Glomerular visceral epithelial cell (primary cell): ENCODE measurements around the gene SERPINB1.
"Not testable (repeated sequence)": the region's sequence is repeated elsewhere in the genome, so short reads cannot be mapped to it uniquely, and the experiment has no call there.

Source experiments
- DNase-seq: peaks from one replicate; pipeline ENCODE4 v3.0.0-alpha.2; 2016; ENCODE audit errors: extremely low spot score

The SERPINB1 gene

DNA sequence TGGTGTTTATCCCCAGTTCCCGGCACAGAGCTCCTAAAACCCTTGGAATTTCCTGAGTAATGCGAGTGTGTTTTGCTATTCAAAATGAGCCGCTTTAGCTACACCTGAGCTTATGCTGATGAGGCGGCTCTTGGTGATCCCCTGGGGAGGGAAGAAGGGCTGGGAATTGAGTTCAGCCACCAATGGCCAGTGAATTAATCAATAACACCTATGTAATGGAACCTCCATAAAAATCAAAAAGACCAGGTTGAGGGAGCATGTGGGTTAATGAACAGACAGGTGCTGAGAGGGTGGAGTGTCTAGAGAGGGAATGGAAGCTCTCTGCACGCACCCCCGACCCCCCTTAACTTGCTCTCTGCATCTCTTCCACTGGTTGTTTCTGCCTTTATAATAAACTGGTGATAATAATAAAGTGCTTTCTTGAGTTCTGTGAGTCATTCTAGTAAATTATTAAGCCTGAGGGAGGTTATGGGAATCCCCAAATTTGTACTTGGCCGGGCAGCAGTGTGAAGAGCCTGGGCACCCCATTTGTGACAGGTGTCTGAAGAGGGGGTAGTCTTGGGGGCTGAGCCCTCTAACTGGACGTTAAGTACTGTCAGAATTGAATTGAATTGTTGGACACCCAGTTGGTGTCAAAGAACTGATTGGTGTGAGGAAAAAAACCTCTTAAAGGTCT lies 24.6 kb upstream of the SERPINB1 start:
- peak; percentile 62 for DNase-seq

DNA sequence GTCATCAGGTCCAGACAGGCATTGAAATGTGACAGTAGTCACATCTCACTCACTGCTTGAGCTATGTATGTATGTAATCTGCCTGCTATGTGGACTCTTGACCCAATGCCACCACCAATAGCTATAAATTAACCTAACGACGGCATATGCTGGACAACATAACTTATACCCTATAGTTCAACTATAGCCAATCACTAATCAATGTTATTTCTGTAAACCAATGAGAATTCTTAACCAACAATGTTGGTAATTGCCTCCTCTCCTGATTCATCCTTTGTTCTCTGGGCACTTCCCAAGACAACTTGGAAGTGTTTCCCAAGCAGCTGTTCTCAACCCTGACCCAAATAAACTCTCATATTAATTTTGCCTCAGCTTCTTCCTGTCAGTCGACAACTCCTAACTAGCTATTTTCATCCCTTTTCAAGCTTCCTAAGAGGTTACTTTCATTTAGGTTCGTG lies 24.1 kb upstream of the SERPINB1 start:
- DNase-seq: peak; percentile 41

DNA sequence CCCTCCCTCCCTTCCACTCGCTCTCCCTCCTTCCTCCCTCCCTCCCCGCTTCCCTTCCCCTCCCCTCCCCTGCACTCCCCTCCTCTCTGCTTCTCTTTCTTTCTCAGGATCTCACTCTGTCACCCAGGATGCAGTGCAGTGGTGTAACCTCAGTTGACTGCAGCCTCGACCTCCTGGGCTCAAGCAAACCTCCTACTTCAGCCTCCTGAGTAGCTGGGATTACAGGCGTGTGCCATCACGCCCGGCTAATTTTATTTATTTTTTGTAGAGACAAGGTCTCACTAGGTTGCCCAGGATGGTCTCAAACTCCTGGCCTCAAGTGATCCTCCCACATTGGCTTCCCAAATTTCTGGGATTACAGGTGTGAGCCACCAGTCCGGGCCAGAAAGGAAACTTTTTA lies 23.6 kb upstream of the SERPINB1 start:
- DNase-seq: no peak

DNA sequence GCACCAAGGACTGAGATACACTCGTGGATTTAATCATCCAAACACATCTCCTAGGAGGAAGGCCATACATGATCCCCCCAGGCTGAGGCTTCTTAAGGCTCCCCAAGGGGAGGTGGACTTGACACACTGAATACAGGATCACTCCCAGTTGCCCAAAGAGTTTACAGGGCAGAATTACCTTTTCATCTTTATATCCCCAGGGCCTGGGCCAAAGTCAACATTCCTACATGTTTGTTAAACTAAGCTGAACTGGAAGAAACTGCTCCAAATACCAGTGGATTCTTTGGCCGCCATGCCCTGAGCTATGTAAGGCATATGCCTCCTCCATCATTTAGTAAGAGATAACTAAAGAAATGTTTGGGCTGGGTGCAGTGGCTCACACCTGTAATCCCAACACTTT lies 22.2 kb upstream of the SERPINB1 start:
- no peak for DNase-seq

DNA sequence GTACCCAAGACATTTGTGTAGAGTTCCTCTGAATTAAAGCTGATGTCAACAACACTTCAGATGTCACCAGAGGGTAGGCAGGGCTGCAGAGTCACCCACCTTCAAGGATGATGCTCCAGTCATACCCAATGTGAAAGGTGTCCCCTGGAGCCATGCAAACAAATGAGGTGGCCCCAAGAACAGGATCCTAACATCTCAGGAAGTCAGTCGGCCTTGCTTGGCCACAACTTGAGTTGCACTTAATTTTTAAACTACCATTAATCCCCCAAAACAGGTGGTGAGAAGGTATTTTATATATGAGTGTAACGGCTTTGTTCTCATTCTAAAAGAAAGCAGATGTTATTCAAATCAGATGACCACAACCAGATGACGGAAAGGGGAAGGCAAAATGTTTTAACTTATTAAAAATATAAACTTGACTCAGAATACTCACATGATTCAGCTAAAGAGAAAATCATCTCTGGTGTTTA lies 21.1 kb upstream of the SERPINB1 start:
- DNase-seq: no peak

DNA sequence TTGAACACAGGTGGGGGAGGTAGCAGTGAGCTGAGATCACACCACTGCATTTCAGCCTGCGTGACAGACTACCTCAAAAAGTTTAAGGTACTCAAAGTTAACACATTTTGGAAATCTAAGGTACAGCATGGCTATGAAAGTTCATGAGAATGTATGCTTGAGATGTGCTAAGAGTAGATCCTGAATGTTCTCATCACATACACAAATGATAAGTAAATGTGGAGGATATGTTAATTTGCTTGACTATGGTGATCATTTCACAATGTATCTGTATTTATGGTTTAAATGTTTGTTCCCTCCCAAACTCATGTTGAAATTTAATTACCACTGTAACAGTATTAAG lies 20.1 kb upstream of the SERPINB1 start:
- no peak for DNase-seq

DNA sequence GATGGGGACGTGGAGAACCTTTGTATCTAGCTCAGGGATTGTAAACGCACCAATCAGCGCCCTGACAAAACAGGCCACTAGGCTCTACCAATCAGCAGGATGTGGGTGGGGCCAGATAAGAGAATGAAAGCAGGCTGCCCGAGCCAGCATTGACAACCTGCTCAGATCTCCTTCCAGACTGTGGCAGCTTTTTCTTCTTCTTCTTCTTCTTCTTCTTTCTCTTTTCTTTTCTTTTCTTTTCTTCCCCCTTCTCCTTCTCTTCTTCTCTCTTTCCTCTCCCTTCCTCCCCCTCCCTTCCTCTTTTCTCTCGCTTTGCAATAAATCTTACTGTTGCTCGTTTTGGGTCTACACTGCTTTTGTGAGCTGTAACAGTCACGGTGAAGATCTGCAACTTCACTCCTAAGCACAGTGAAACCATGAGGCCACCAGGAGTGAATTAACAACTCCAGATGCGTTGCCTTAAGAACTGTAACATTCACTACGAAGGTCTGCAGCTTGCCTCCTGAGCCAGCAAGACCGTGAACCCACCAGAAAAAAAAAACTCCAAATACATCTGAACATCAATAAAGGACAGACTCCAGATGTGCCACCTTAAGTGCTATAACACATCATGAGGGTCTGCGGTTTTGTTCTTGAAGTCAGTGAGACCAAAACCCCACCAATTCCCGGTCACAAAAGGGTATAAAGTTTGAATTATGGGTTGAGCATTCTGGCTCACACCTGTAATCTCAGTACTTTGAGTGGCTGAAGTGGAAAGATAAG lies 19.6 kb upstream of the SERPINB1 start:
- no peak for DNase-seq

DNA sequence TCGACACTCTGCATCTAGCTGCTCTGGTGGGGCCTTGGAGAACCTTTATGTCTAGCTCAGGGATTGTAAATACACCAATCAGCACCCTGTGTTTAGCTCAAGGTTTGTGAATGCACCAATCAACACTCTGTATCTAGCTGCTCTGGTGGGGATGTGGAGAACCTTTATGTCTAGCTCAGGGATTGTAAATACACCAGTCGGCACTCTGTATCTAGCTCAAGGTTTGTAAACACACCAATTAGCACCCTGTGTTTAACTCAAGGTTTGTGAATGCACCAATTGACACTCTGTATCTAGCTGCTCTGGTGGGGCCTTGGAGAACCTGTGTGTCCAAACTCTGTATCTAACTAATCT lies 19.0 kb upstream of the SERPINB1 start:
- not testable (repeated sequence) for DNase-seq

DNA sequence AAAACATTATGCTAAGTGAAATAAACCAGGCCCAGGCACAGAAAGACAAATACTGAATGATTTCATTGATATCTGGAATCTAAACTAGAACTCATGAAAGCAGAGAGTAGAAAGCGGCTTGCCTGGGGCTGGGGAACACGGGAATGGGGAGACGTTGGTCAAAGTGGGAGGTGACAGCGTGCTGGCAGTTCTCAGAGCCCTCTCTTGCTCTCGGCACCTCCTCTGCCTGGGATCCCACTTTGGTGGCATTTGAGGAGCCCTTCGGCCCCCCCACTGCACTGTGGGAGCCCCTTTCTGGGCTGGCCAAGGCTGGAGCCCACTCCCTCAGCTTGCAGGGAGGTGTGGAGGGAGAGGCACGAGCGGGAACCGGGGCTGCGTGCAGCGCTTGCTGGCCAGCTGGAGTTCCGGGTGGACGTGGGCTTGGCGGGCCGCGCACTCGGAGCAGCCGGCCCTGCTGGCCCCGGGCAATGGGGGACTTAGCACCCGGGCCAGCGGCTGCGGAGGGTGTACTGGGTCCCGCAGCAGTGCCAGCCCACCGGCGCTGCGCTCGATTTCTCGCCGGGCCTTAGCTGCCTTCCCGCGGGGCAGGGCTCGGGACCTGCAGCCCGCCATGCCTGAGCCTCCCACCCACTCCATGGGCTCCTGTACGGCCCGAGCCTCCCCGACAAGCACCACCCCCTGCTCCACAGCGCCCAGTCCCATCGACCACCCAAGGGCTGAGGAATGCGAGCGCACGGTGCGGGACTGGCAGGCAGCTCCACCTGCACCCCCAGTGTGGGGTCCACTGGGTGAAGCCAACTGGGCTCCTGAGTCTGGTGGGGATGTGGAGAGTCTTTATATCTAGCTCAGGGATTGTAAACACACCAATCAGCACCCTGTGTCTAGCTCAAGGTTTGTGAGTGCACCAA lies 18.4 kb upstream of the SERPINB1 start:
- not testable (repeated sequence) for DNase-seq

DNA sequence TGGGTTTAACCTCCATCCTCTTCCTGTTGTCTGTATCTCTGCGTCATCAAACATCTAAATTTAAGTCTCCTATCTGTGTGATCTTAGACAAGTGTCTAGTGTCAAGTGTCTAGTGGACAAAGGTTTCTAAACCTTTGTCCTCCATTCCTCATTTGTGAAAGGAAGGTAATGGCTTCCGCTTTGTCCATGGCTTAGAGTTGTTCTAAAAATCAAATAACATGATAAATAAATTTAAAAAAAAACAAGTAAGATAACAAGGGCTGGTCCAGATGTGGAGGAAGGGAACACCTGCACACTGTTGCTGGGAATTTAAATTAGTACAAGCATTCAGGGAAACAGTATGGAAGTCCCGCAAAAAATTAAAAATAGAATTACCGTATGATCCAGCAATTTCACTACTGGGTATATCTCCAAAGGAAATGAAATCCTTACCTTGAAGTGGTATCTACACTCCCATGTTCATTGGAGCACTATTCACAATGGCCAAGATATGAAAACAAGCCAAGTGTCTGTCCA lies 17.6 kb upstream of the SERPINB1 start:
- no peak for DNase-seq

DNA sequence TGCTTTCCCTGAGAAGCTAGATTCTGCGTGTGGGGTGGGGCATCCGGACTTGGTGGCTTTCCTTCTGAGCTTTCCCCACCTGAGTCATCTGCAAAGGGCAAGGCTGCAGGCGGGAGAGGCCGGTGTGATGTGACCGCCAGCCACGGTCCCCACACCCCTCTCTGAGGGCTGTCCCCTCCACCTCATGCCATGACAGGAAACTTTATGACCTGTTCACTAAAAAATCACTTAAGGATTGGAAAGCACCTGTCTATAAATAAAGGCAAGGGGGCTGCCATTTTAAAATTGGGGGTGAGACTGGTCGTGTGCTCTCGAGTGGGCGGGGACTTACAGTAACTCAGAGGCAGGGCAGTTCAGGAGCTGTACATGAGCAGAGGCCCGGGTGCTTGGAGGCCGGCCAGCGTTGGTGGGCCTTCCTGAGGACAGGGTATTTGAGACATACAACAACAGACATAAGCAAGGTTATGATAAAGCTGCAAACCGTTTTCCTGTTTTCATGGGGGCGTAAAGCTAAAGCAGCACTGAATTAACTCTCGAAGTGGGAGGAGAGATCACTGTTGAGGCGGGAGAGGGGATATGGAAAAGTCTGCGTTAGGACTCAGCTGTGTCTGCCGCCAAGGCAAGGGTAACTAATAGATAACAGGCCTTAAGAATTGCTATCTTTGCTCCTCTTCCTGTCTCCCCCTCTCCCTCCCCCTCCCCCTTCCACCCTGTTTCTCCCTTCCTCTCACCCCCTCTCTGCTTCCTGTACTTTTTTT lies 16.1 kb upstream of the SERPINB1 start:
- DNase-seq: peak; percentile 75

DNA sequence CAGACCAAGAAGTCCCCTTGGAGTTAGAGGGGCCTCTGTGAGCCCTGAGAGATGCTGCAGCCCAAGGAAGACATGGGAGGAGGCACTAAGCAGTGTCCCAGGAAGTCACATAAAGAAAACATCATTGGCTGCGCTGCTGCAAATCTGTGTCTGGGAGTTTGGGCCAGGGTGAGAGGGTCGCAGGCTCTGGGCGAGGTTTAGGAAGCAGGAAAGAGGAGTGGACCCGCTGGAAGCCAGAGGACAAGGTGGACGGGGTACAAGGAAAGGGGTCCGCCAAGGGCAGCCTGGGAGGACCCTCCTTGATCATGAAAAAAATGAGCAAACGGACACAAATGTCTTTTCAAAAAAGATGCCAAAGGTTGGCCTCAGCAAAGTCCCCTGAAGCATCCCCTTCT lies 15.5 kb upstream of the SERPINB1 start:
- no peak for DNase-seq

DNA sequence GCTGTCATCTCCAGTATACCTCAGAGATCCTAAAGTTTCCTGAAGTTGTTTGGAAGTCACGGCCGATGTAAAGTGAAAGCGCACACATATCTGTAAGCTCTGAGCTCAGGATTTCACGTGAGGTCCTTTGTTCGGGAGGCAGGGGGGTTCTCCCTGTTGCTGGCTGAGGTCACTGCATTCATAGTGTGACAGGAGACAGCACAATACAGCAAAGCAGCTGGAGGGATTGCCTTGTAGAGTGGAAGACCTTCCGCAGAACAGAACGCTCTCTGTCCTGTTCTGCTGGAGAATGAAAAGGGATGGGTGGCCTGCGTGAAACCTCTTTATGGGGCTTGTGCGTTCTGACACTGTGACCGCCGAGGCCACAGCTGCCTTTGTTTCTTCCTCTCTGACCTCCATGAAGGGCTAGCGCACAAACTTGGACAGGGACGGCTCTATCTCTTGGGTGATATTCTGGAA lies 13.4 kb upstream of the SERPINB1 start:
- no peak for DNase-seq

DNA sequence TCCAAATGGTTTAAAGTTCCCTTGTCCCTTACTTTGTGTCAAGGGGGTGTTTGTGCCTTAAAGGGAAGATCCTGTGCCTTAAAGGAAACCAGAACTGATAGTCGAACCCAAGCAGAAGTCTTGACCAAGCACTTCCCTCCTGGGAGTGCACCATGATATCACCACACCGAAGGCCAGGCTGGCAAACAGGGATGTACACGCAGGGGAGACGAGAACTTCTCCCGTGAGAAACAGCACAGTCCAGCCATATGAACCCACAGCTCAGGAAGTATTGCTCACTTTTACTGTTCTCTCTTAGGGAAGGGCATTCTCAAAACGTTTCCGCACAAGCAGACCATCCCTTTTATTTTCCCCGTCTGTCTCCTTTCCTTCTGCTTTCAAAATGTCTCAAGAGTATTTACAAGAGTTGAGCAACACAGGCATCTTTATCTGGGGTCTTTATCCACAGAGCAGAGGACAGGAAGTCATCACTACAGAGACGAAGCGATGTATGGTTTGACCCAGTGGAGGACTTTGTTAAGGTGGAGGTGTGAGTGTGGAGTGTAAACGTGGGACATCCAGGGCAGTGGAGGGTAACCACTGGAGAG lies 12.8 kb upstream of the SERPINB1 start:
- DNase-seq: no peak

DNA sequence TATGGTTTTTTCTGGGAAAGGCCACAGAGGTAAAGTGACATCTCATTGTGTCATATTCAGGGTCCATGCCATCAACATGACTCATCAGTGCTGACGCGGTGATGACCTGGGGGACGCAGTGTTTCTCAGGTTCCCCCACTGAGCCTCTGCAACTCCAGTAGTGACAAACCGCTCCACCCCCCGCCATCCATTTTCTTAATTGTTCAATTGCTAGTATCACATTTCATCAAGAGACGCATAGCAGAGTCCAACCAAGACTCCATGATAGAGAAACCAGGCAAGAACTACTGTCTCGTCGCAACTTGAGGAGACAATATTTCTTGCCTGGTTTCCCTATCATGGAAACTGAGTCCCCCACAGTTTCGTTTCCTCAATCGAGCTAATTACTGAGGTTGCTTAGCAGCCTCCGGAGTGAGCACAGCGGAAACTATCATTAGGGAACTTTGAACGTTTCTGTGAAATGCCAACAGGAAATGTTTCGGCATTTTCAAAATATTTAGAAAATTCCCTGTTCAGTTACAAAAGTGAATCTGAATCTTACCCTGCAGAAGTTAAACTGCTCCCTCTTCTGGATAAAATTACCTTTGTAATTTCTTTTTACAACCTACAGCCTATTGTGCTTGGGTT lies 12.2 kb upstream of the SERPINB1 start:
- DNase-seq: peak; percentile 61

DNA sequence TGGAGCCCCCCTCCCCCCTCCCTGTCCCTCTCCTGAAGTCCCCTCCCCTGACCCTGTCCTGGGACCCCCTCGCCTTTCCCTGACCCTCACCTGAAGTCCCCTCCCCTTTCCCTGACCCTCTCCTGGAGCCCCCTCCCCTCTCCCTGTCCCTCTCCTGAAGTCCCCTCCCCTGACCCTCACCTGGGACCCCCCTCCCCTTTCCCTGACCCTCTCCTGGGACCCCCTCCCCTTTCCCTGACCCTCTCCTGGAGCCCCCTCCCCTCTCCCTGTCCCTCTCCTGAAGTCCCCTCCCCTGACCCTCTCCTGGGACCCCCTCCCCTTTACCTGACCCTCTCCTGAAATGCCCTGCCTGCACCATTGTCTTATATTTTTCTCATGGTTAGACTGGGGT lies 11.7 kb upstream of the SERPINB1 start:
- not testable (repeated sequence) for DNase-seq

DNA sequence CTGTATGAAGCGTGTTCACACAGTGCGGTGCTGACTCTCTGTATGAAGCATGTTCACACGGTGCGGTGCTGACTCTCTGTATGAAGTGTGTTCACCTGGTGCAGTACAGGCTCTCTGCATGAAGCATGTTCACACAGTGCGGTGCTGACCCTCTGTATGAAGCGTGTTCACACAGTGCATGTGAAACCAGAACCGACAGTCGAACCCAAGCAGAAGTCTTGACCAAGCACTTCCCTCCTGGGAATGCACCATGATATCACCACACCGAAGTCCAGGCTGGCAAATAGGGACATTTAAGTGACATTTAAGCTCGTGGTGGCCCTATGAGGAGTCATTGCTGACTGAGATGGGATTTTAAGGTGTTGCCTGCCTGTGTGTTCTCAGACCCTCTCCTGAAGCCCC lies 11.3 kb upstream of the SERPINB1 start:
- no peak for DNase-seq

DNA sequence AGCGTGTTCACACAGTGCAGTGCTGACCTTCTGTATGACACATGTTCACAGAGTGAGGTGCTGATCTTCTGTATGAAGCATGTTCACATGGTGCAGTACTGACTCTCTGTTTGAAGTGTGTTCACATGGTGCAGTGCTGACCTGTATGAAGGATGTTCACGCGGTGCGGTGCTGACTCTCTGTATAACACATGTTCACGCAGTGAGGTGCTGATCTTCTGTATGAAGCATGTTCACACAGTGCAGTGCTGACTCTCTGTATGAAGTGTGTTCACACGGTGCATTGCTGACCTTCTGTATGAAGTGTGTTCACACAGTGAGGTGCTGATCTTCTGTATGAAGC lies 10.8 kb upstream of the SERPINB1 start:
- no peak for DNase-seq

DNA sequence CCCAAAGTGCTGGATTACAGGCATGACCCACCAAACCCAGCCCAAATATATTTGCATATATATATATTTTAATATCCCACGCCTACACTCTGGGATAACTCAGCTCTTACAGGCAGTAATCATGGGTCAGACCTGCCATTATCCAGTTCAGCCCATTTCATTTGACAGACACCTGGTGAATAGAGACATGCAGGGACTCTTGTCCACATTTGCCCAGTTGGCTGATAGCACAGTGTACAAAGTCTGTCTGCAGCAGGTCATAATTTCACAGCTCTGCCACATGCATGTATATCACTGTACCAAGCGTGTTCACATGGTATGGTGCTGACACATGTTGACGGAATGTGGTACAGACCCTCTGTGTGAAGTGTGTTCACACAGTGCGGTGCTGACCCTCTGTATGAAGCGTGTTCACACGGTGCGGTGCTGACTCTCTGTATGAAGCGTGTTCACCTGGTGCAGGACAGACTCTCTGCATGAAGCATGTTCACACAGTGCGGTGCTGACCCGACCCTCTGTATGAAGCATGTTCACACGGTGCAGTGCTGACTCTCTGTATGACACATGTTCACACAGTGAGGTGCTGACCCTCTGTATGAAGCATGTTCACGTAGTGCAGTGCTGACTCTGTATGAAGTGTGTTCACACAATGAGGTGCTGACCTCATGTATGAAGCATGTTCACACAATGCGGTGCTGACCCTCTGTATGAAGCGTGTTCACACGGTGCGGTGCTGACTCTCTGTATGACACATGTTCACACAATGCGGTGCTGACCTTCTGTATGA lies 10.3 kb upstream of the SERPINB1 start:
- DNase-seq: no peak
